CD4-positive, alpha-beta T cell treated with Interleukin-15 for 1 hour (primary cell): ENCODE results near the gene ARHGAP19.

ENCODE experiments used
- DNase-seq: peaks from one replicate; pipeline ENCODE4 v3.0.0-alpha.2; 2020

ARHGAP19 gene

DNA sequence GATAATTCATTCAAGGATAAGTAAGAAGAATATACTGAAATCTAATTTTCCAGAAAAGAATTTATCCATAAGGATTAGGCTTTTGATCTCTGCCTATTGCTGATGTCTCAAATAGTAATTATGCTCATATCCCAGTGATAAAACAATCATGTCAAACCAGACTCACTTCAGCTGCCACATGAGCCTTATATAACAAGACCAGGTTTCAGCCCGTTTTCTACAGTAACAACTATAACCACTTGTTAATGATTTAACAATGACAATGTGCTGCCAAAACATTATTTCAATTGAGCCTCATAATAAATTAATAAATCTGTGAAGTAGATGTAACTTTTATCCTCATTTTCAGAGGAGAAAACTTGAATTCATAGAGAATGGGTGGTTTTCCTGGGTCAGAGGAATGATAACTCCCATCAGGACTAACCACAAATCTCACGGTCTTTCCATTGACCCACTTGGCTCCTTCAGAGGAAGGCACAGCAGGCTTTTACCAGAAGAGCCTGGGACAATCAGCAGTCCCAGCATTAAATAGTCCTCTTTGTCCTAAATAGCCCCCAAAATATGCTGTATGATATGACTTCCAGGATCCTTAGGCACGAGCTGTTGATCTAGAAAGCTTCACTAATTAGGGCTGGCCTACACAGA lies 64.2 kb downstream of the ARHGAP19 start:
- no peak for DNase-seq

DNA sequence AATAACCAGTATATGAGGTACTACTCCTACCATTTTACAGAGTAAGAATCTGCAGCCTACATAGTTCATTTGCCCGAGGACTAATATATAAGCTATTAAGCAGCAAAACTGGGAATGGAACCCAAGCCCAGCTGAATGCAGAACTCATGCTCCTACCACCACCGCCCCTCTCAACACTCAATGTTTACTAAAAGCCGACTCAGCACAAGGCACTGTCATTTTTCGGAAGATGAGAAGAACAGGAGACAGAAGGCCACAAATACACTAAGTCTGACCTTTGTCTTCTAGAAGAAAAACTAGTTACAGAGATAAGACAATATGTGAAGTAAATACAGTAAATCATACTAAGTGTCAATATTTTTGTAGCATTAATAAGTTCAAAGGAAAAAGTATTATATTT lies 66.0 kb downstream of the ARHGAP19 start:
- DNase-seq, result no peak

DNA sequence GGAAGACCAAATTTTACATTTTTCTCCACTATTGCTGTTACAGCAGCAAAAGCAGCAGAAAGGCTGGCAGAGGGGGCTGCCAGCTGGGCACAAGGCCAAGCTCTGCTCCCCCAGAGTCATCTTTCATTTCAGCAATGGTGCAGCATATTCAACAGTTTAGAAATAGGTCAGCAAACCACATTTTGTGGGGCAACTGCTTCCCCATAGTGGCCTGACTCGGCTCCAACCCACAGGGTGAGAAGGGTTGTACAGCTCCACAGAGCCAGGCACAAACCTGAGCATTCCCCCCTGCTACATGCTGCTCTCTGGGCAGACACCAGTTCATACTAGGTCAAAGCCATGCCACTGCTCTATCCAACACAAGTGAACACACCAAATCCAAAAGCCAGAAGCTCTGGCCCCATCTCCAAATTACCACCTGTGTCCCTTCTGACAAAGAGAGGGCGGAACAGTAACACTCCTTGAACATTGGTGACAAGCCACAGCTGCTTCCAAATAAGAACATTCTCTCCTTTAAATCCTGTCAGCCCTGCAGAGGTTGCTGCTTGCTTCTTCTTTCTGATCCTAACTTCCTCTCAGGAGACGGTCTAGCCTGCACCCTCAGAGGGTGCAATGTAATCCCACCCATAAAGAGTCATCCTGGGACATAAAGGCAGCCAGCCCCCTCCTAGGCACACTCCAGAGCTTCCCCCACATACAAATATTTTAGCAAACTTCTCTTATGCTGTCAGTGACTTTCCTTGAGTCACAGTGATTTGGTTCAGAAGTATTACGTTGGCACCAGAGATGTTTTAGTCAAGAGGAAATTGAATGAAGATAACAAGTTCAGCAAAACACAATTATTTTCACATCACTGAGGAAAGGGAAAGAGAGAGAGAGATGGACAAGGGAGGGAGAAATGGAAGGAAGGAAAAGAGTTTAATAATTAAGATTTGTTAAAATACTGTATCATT lies 67.7 kb downstream of the ARHGAP19 start:
- no peak for DNase-seq

DNA sequence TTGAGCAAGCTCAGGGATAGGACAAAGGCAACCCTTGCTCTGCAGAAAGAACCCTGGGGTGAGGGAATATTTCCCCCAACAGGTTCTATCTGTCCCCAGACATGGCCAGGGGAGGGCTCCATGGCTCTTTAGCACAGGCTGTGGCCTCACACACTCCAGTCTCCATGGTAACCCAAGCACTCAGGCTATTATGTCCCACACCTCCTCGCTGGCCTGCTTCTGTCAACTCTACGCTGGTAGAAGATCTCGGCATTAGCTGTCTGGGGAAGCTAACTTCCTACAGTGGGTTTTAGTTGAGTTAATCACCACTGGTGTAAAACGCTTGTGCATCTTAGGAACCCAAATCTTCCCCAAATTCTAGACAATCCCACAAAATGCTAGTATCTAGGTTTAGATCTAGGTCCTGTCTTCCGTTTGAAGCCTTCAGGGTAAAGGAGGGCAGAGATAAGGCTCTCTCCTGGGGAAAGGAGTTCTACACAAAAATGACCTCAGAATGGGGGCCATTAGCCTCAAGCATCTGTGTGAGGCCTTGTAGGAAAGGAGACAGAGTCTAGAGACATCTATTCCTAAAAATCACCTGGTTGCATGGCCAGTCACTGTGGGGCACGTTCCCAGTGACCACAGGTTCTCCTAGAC lies 70.0 kb downstream of the ARHGAP19 start:
- DNase-seq, result no peak

DNA sequence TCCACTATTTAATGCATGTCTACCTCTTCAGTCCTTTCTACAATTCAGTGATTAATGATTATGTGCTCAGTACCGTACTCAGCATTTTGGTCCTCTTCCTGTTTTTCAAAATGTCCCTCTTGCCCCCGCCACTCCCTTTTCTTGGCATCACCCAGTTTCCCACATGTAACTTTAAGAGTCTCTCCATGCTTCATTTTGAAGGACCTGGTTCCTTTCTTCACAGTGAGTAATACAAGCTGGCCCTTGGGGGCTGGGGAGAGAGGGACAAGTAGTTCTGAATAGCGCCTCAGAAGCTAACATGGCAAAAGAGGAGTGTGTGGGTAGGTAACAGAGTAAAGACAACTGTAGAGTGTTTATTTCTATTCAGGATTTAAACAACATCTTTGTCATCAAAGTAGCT lies 72.1 kb downstream of the ARHGAP19 start:
- DNase-seq, result no peak

DNA sequence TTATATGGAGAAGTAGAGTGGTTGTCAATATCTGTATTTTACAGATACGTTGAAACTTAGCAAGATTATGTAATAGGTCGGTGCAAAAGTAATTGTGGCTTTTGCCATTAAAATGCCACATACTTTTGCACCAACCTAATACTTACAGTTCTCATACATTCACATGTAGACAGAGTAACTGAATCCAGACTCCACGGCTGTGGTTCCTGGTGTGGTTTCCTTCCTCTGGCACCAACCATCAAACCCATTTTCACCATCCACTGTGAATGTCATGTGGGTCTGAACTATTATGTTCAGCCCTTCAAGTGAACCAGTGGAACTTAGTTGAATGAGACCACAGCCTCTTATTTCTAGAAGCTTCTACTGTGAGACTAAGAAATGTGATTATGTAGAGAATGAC lies 75.1 kb downstream of the ARHGAP19 start:
- no peak for DNase-seq

DNA sequence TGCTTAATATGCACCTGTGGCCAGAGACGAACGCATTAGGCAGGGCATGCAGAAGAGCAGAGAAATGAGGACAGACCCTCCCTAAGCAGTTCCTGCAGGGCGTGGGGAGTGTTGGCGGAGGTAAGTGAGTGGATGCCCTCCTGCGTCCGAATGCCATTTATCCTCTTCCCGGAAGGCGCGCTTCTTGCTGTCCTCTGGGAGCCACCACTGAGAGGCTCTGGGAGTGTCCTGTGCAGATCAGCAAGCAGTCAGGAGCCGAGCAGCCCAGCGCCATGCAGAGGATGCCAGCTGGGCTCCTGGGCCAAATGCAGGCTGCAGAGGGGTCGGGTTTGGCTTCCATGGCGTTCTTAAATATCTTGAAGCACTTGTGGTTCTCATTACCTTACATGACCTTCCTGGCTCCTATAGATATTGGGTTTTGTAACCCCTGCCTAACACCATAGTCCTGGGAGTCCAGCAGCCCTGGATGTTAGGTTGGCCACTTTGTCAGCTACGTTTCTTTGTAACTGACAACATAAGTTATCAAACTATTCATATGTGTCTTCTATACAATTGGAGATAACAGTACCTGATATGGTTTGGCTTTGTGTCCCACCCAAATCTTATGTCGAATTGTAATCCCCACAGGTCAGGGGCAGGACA lies 76.7 kb downstream of the ARHGAP19 start:
- no peak for DNase-seq

DNA sequence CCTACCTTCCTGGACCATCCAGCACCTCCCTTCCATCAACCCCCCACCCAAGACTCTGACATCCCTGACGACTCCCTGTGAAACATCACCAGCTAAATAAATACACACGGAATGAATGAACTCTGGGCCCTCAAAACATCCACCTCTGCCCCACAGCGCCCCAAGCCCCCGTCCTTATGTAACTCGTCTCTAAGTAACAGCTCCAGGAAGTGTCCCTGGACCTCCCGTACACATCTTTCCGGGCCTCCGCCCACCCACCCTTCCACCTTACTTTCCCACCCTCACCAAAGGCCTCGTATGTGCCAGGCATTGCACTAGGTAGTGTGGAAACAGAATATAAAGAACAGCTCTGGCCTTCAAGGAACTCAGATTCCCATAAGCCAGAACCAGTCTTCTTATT lies 79.0 kb downstream of the ARHGAP19 start:
- no peak for DNase-seq

DNA sequence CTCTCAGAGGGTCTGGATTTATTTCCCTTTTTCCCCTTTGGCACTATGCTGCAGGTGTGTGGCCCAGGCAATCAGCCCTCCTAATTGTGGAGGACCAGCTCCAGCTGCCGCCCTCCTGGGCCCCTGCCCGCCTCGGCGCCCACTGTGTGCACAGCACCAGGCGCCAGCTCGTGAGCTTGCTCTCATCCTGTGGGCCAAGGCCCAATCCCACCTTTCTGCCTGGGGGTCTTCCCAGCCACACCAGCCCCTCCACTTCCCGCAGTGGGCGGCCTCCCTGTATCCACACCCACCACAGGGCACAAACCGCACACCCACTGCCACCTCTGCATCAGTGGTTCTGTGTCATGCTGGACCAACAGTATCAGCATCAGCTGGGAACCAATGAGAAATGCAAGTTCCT lies 81.2 kb downstream of the ARHGAP19 start:
- no peak for DNase-seq

DNA sequence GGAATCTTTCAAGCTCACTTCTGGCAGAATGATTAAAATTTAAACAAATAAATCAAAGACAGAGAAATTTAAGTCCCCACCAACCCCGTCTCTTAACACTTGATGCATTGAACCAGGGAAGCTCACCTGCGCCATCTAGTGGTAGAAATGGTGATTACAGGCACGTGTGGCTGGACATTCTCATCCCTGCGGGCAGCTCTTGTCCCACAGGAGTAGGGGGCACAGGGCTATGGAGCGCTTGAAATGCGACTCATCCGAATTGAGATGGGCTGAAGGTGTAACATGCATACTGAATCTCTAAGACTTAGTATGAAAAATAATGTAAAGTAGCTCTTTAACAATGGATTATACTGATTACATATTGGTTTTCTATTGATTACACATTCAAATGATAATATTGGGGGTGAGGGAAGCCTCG lies 81.9 kb downstream of the ARHGAP19 start:
- peak; percentile 34 for DNase-seq

DNA sequence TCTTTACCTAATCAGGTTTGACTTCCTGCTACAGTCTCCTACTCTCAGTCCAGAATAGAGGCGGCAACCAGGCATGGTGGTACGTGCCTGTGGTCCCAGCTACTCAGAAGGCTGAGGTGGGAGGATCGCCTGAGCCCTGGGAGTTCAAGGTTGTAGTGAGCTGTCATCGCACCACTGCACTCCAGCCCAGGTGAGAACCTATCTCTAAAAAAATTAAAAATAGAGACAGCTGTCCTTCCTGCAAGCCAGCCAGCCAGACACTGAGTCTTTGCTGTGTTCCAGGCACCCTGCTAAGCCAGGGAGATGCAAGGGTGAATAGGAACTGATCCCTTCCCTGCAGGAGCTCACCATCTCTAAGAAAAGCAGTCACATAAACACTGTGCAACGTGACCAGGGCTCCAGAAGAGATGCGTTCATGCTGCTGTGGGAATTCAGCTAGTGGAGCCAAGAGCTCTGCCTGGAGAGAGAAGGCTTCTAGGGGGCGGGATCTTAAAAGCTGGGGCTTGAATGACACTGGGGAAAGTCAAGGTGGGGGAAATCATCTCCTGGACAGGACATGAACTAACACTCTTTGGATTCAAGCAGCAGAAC lies 84.6 kb downstream of the ARHGAP19 start:
- no peak for DNase-seq

DNA sequence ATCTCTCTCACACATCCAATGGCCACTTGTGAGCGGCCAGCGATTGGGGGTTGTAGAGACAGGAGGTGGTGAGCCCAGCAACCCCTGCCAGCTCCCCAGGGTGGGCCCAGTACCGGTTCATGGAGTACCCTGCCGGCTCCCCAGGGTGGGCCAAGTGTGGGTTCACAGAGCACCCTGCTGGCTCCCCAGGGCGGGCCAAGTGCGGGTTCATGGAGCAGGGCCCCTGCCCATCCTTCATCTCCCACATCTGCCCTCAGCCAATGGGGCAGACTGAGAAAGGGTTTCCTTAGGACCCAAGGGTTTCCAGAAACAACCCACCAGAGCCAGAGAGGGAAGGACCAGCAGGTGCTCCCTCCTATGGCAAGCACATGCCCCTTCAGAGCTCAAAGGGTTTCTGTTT lies 85.3 kb downstream of the ARHGAP19 start:
- no peak for DNase-seq

DNA sequence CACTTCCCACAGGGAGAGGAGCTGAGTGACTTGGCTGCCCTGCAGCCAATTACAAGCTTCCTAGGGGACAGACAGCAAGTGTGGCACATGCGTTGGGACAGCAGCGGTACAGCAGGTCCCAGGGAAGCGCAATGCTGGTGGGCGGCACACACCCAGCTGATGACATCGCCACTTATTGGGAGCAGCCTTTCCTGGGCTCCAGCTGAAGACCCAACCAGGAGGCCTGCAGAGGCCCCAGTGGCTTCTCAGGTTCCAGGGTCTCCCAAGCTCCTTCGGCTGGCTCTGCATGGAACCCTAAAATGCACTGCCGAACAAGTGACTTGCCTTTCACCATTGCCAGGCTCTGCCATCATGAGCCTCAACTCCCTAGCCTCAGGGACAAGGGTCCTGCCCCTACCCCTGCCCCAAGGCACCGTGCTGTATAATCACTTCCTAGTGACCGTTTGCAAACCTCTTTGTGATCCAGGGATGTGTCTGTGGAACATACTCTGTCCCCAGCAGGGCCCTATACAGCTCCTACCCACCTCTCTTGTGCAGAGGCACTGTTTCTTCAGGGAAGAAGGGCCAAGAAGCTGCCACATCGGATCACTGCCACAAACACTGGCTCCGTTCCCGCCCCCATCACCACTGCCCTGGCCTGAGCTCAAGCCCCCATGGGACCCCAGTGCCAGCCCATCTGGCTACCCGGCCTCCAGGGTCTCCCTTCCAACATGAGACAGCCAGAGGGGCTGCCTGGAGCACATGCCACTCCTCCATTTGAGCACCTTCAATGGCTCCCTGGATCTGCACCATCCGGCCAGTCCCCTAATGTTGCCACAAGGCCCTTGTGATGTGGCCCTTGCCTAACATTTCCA lies 87.4 kb downstream of the ARHGAP19 start:
- DNase-seq, result no peak

DNA sequence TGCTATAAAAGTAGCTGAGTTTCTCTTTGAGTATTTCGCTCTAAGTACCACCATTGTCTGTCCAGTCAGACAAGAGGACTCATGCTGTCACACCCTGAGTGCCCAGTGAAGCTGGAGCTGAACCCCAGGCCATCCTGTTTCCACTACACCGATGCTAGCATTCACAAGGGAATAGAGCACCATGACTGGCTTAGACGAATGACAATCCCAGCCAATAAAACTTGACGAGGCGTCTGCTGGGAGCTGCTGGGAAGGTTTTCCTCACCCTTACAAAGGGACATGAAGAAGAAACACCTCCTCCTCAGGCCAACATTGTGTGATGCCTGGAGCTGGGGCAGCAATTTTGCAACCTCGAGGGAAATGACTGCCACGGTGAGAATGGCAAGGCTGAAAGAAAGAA lies 89.2 kb downstream of the ARHGAP19 start:
- DNase-seq, result no peak

DNA sequence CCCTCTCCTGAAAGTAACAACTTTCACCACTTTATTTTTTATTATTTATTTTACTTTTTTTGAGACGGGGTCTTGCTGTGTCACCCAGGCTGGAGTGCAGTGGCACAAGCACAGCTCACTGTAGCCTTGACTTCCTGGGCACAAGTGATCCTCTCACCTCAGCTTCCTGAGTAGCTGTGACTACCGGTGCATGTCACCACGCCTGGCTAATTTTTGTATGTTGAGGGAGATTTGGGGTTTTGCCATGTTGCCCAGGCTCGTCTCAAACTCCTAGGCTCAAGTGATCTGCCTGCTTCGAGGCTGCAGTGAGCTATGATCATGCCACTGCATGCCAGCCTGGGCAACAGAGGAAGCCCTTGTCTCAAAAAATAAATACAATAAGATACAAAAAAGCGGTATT lies 91.8 kb downstream of the ARHGAP19 start:
- no peak for DNase-seq

DNA sequence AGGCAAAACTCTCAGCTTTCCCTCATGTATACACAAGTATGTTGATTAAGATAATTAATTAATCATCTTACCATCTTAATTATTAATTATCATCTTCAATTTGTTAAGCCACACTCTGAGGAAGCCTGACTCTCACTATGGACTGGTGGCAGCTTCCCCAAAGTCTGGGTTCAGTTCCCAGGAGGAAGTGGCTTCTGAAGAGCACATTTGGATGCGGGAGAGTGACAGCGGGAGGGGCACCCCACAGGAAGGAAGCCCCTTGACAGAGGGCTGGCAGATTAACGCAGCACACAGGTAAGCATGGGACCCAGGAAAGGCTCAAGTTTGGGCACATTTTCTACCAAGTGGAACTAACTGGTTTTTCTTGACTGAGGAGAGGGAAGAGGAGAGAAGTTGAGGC lies 93.3 kb downstream of the ARHGAP19 start:
- DNase-seq, result no peak

DNA sequence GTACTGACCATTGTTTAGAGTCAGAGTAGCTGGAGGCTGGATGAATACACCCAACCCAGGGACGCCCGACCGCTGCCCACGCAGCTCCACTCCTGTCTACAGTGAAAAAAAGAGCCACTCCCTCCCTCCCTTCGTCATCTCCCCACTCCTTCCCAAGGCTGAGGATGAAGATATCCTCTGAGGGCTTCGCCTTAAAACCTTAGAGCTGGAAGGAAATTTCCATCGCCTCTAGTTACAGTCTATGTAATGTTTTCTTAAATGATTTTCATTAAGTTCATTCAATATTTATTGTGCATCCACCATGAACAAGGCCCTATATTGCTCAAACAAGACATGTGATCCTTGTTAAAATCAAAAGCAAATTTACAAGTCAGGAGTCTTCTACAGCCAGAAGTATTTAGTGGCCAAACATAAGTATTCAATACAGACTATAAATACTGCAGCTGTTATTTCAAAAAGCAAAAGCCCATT lies 95.4 kb downstream of the ARHGAP19 start:
- DNase-seq, result no peak

DNA sequence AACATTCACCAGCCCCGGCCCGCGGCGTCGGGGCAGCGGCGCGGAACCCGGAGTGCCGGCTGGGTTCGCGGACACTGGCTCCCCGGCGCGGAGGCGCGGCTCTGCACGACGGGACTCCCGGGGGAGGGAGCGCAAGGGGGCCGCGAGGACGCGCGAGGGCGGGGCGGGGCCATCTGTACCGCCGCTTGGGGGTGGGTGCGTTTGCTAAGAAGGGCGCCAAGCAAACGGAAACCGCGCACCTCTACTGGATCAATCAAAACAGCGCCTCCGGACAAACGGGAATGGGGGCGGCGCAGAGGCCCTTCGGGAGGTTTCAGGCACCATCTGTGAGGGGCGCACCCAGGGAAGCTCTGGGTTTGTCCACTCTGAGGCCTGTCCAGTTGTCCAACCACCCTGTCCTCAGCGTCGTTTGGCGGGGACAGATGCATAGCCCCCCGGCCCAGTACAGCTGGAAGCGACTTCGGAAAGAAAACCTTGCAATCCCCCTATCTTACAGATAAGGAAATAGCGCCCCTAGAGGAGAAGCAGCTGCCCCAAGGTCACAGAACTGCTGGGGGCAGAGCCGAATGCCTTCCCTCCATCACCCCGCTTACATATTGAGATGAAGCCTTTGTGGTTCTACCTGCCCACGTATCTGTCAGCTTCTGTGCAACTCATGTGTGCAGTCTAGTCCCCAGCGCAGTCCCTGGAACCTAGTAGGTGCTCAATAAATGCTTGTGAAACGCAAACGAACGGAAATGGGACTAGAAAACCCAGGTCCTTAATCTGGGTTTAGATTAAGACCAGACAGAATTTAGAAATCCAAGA lies 96.0 kb downstream of the ARHGAP19 start:
- DNase-seq, result peak; percentile 62

DNA sequence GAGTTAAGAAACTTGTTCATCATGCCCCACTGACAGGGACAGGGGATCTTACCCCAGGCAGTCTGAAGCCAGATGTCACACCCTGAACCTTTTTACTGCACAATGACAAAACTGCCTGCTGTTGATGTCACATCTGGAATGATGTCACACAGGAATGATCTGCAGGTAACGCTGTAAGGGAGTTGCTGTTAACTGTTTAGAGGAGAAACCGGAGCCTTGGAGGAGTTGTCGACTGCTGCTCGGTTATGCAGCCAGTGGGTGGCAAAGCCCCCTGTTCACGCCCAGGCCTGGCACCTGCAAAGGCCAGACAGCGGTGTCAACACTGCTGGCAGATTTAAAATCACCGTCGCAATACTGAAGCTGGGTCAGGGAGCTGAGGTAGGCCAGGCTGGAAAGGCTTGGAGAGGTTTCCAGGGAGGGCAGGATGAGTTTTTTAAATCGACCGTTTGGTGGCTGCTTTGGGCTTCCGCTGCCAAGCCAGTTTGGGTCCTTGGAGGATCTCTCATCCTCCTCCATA lies 96.7 kb downstream of the ARHGAP19 start:
- no peak for DNase-seq

DNA sequence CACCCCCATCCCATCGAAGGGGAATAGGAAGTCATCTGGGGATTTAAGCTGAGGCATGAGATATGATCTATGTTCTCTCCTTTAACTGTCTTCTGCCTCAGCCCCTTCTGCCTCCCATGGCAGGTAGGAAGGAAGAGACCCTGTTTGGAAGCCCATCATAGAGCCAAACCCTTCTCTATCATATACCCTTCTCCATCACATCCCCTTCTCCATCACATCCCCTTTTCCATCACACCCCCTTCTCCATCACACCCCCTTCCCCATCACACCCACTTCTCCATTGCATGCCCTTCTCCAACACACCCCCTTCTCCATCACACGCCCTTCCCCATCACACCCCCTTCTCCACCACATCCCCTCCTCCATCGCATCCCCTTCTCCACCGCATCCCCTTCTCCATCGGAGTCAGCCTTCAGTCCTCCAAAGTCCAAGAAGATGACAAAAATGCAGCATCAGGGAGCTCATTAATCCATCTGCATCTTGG lies 99.4 kb downstream of the ARHGAP19 start:
- DNase-seq, result no peak

DNA sequence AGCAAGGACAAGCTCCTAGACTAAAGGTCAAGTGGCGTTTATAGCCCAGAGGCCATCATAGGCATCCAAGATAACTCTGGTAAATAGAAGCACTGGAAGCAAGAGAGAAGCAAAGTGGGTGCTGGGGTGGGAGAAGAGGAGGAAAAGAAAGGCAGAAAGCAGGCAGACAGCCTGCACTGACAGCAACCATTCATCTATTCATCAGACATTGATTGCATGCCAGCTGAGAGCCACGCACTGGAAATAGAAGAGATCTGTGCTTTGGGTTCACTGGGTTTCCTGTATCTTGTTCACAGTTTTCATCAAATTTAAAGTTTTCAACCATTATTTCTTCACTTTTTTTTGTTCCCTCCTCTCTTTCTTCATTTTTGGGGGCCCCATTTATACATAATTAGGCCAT lies 102.0 kb downstream of the ARHGAP19 start:
- DNase-seq, result no peak
